Inflammatory macrophage treated with lipopolysaccharide for 4 hours (primary cell): ENCODE measurements around the gene SPATA1.
"Not testable (repeated sequence)": the region's sequence is repeated elsewhere in the genome, so short reads cannot be mapped to it uniquely, and the experiment has no call there.

Experiments used
- DNase-seq: peaks from one replicate; pipeline ENCODE4 v3.0.0-alpha.2; 2020

The SPATA1 gene, protein sequence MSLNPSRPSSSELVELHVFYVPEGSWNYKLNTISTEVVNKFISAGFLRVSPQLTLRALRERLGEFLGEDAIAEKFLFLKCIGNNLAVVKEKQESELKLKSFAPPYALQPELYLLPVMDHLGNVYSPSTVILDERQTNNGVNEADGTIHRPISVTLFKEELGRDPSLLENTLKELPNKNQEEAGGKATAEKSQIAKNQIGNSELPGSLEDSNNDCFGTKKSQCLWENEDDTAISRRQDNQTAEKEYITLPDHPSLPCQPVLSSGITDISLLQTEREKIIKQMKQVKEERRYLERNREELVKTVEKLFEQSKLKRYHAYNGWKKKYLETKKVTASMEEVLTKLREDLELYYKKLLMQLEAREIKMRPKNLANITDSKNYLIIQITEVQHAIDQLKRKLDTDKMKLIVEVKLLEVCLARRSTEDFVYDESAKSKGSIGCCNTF

DNA sequence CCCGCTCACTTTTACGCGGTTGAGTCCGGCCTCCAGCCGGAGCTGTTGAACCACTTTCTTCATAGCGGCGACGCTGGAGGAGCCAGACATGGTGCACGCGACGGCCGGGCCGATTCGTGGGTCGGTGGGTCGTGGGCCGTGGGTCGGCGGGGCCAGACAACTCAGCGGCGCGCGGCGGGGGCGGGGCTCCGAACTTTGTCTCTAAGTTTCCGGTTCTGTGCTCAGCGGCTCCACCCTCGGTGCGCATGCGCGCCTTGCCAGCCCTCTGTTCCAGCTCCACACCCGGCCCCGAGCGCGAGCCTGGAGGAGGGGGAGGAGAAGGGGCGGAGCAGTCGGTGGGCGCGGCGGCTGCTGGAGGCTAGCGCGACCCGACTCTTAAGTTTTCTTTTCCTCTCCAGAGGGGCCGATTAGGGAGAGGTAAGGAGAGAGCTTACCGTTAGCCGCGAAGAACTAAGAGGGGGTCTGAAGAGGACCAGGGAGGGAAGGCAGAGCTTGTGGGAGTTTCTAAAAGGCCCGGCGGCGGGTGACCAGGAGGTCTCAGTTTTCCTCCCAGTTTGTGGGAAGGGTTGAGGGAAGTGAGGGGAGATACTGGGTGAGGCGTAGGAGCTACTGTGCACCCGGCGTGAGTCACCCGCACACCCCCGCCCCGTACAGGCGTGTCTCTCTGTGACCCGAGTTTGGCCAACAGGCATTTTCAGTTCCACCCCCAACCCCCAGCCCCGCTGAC, at the start of gene SPATA1, which contains the start of gene GNG5:
Gene SPATA1, plus strand, starts transcription at position 385 of the 727 bp plus-strand sequence. CDS start 9,974 bp downstream, outside the sequence.
Gene GNG5, minus strand, starts transcription at position 580 of the 727 bp plus-strand sequence. Its CDS starts 490 bp downstream, at position 90.
- peak; percentile 99 for DNase-seq

DNA sequence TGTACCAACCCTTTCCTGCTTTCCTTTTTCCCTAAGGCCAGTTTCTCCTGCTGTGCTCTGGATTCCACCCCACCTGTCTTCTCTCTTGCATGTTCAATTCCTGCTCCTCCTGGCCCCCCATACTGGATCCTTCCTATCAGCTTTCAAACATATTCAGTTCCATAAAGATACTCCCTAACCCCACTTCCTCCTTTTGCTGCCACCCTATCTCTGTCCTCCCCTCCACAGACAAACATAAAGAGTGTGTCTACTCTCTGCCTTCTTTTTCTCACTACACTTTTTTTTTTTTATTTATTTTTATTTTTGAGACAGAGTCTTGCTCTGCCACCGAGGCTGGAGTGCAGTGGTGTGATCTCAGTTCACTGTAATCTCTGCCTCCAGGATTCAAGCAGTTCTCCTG, 44.1 kb upstream of the SPATA1 start:
- no peak for DNase-seq

DNA sequence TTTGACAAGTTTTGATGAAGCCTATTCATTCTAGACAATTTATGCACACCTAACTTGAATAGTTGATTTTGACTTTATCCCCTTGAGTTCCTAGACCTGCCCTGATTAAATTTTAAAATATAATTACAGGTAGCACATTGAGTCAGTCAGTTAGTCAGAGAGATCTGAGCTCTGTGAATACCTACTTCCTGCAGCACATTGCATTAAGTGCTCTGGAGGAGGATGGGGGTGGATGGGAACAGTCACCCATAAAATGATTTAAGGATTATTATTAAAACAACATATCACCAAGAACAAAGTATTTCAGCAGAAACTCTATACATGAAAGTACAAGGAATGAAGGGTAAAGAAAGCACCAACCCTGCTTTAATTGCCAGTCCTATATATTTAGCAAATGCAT, 38.9 kb upstream of the SPATA1 start:
- no peak for DNase-seq

DNA sequence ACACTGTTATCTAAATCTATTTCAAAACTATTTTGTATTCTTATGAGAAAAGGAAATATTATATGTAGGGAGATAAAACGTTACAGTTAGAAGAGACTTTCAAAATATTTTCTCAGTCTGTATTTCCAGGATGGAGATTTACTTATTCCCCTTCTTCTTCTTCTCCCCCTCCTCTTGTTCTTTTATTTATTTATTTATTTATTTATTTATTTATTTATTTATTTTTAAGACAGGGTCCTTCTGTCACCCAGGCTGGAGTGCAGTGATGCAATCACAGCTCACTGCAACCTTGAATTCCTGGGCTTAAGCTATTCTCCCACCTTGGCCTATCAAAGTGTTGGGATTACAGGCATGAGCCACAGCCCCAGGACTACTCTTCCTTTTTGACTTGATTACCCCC, 30.0 kb upstream of the SPATA1 start:
- DNase-seq = no peak

DNA sequence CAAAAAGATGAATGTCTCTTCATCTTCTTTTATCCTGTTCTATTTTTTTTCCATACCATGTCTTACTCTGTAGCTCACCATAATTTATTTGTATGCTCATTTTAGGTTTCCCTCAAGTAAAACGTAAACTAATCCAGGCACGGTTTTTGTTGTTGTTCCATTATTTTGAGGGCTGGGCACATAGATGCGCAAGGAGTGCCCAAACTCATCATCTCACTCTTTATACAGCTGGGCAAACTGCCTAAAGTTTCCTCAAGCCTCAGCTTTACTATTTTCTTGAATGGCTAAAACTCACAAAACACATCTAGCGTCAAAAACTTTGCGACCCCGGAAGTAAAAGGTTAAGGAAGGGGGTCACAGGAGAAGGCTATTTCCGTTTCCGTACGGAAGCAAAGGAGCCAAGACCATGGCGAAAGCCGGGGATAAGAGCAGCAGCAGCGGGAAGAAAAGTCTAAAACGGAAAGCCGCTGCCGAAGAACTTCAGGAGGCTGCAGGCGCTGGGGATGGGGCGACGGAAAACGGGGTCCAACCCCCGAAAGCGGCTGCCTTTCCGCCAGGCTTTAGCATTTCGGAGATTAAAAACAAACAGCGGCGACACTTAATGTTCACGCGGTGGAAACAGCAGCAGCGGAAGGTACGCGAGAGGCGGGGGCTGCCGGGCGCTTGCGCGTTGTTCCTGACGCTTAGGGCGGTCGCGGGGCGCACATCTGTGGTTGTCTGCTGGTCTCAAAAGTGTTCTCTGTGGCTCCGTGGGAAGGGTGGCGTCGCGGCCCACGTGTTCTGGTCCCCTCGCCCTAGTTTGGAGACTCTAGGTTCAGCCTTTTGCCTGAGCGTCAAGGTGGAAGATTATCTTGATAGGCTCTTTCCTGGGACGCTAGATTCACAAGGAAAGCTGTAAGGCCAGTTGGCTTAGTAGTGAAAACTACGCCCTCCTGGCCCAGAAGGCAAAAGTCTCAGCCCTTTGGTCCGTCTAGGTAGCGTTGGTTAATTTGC, 27.0 kb upstream of the SPATA1 start, which contains the start of gene RPF1:
Gene RPF1, plus strand, starts transcription at position 391 of the 993 bp plus-strand sequence. Its CDS starts 16 bp downstream, at position 407.
- DNase-seq = peak; percentile 80

DNA sequence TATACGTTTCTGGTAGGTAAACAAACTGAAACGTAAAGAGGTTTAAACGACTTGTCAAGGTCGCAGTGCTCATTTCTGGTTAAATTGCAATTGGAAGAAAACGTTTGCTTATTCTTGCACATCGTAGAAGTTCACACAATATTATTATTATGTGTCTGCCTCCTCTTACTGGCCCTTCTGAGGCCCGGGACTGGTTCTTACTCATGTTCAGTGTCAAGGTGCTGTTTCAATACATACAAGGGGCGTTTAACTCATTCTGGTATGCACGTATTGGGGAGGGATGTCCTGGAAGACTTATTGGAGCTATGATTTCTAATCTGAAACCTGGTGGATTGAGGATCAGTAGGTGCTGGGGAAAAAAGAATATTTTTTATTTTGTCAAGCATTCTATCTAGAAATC, 26.2 kb upstream of the SPATA1 start:
- DNase-seq = no peak

DNA sequence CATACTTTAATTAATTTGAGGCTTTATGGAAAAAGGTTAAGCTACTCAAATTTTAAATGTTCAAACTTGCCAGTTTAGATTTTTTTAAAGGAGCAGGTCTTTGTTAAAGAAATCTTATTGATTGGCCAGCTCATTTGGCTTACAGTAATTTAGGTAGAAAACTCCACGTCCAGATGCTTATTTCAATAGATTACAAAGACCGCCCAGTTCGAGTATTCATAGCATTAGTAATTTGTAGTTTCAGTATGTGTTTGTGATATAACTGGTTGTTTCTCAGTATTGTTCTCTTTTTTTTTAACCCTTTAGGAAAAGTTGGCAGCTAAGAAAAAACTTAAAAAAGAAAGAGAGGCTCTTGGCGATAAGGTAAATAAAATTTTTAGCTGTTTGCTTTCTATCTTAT, 25.5 kb upstream of the SPATA1 start:
- no peak for DNase-seq

DNA sequence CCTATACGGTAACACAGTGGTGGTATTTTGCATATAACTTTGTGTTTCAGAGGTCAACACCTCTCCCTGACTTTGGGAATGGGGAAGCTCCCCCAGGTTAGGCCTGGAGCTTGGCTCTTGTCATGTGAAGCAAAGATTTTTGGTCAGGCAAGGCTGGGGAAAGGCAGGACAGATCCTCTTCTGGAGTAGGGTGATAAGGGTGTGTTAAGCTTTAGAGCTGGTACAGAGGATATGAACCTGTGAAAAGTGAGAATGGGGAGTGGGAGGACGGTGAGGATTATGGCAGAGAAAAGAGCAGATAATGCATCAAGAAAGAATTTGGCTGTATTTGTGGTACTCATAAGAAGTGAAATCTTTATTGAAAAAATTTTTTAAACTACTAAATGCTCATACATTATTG, 24.9 kb upstream of the SPATA1 start:
- no peak for DNase-seq

DNA sequence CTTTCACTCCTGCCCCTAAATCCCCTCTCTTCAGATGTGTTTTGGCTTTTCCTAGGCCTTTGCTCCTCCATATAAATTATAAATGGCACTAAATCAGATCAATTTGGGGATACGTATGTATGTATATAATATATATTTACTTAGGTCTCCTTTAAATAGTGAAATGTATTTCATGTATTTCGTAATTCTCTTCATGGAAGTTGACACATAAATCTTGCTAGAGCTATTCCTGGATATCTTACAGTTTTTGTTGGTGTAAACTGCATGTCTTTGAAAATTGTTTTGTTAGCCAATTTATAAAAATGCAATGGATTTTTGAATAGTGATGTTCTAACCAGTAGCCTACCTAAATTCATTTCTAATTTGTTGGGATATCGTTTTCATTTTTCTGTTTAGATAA, 18.1 kb upstream of the SPATA1 start:
- peak; percentile 24 for DNase-seq

DNA sequence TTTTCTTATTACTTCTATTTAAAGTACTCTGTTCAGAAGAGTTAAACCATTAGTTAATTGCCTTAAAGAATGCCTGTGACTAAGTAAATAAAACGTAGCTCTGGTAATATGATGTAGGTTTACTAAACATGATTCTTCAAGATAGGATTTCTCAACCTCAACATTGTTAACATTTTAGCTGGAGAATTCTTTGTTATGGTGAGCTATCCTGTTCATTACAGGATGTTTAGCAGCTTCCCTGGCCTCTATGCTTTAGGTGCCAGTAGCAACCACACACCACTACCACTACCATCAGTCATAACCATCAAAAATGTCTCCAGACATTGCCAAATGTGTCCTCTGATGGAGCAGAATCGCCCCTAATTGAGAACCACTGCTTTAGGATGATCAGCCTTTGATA, 16.4 kb upstream of the SPATA1 start:
- no peak for DNase-seq

DNA sequence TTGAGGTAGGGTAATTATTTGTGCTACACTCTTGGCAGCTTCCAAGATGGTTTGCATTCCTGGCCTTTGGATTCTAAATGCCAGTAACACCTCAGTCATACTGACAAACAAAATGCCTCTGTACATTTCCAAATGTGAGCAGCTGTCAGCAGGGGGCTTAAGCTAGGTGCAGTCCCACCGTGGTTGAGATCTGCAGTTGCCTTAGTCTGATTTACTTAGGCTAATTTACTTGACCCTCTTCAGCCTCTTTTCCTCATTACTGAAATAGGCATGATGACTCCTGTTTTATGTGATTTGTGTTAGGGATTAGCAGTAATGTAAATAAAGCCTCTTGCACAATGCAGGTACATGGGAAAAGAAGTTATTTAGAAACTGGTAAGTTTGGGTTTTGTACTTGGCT, 13.5 kb upstream of the SPATA1 start:
- DNase-seq = no peak

DNA sequence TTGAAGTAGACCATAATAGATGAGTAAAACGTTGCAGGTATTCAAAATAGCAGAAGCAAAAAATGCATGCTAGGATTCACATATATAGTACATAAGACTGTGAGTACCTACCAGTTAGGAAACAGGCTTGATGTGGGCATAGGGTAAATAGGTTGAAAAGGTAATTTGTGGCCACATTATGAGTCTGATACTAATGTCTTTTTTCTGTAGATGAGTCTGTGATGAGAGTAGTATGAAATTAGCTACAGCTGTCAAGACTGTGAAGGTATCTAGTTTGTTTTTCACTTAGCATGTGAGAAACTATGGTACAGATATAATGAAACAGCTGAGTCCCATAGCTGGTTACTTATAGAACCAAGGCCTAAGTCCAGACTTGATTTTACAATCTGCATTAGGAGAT, 12.4 kb upstream of the SPATA1 start:
- no peak for DNase-seq

DNA sequence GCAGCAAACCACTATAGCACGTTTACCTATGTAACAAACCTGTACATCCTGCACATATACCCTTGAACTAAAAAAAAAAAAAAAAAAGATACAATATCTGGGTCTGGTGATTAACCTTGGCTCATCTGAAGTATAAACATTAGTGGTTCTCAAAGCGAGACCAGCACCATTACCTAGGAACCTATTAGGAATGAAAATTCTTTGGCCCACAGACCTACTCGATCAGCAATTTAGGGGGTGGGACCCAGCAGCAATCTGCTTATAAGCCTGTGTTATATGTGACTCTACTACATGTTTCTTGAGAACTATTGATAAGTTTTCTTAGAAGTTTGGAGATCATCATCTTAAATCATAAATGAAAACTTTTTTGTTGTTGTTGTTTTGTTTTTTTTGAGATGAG, 9.7 kb upstream of the SPATA1 start:
- DNase-seq = no peak

DNA sequence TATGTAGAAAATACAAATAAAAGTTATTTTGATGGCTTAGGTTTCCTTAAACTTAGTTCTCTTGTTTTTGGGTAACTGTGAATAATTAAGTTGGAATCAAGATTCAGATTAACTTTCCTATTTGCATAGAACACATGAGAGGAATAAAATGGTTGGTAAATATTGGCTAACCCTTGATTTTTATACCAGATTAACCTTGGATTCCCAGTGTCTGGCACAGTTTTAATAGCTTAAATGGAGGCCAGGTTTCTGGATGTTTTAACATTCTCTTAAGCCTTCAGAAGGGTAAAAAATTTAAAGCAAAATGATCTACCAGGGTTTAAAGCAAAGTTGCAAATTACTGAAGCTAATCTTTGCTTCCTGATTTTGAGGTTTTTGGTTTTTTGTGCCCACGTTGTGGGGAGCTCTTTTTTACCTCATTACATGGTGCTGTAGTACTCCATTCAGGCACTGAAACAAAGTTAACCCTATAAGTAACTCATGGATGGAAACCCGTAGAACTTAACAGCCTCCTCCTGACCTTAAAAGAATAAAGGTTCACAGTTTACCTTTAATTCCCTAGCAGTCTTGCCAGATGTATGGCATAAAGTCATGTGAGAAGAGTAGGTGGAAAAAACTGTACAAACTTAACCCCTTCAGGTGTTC, 8.4 kb upstream of the SPATA1 start:
- DNase-seq = no peak

DNA sequence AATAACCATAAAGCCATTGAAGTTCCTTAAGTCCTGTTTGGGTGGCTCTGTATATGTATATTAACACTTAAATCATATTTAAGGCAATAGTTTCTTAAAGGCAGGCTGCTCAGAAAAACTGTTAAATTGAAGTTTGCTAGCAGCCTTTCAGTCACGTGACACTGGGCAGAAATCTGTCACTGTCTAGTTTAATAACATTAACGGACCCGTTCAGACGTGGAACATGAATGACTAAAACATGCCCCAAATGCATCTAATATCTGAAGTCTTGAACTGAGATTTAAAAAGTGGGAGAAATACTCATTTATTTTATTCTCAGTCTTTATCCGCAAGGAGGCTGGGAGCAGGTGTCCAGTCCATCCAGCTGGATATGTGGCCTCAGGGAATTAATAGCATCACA, 3.3 kb upstream of the SPATA1 start:
- DNase-seq = no peak

DNA sequence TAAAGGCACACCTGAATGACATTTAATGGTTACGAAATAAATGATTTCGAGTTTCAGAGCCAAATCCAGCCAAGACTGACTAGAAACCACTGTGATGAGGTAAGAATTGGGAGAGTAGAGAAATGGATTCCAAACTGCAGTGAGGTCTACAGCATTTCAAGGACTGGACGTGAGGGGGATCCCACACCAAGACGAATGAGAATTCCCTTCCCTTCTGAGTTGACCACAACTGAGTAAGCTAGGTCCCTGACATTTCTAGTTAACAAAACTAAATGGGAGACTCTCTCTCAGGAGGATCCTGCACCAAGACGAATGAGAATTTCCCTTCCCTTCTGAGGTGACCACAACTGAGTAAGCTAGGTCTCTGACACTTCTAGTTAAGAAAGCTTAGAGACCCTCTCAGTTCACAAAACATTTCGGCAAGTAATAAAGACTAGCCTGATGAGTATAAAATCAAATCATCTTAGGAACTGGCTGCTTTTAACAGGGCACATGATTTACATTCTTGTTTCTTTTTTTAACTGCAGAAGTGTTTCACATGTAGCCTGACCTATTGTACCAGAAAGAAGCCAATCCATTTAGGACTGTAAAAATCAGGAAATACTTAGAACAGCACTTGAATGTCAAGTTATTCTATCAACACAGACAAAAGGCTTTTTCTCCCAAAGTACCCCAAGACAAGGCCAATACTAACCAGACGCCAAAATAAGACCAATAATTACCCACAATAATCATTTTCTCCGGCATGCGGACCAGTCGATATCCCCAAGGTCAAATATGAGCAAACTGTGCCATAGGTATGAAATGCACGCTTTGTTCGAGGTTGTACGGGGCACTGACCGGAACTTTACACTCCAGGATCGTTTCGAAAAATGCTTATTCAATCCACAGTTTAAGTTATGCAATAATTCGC, 1.4 kb upstream of the SPATA1 start:
- DNase-seq = peak; percentile 67

DNA sequence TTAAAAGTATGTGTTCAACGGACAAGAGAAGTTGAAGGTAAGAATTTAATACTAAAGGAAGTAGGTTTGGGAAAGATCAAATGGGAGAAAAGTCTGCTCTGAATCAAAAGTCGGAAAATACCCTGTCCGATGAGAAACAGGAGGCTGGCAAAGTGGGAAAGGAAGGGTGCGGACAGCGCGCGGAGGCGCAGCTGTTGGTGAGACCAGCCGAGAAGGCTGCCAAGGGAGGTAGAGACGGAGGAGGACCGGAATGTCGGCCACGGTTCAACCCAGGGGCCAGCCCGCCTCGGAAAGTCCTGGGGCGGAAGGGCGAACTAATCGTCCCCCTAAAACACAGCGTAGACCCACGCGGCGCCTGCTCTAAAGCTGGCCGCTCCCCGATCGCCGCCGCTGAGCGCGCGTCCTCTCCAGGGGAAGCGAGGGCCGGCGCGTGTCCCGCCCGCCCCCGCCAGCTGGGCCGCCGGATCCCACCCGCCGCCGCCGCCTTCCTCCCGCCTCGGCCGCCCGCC, 639 bp upstream of the SPATA1 start:
- DNase-seq = no peak

DNA sequence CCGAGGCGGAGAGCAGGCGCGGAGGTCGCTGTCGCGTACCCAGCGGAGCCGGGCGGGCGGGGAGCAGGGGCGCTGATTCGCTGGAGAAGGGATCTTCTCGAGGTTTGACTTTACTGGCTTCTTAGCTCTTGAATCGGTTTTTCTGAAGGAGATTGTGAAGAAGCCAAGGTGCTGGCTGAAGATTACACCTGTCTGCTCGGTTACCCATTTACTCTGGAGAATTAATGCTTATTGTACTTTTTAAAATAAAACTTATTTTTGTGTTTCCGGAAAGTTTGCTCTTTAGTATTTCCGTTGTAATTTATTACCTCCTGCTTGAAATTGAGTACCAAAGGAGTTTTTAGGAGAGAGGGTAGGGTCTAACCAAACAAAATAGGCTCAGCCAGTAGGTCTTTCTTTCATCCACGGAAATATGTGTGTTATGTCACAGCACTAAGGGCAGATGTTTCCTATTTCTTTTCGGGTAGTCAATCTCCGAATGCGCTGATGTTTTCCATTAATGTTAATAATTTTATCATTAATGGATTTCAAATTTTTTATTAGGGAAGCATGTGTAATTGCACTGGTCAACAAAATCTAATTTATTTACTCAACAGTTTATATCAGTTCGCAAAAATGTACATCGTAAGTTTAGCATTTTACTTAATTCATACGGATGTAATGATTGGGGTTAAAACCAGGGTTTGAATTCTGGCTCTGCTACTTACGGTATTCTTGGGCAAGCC, 705 bp downstream of the SPATA1 start:
- peak; percentile 13 for DNase-seq

DNA sequence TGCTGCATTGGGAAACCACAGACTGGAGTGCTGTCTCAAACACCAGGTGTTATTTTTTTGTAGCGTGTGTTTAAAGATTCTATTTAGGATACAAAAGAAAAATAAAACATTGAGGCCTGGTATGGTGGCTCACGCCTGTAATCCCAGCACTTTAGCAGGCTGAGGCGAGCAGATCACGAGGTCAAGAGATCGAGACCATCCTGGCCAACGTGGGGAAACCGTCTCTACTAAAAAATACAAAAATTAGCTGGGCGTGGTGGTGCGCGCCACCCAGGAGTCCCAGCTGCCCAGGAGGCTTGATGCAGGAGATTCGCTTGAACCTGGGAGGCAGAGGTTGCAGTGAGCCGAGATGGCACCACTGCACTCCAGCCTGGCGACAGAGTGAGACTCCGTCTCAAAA, 1.7 kb downstream of the SPATA1 start:
- DNase-seq = not testable (repeated sequence)

DNA sequence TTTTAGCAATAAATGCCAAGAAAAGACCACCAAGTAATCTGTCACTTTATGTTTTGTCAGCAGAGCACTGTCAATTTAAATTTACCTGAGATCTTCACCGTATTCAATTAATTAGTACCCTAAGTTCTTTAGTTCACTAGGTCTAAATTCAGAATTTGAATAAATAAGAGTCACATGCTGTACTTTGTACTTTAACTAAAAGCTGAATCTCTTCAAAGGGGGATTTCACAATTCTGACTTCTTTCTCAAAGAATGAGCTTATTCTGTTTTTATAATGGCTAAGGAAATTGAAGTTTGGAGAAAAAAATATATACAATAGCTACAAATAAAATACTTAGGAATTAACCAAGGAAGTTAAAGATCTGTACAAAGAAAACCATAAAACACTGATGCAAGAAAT, 2.3 kb downstream of the SPATA1 start:
- DNase-seq = no peak
